Neural cell (in vitro differentiated cells): ENCODE results near the gene GOLGA6D. TPM values are rescaled to one million over a fixed set of nuclear protein-coding genes. Genes with fewer than 3 reads are reported as not detected.
"Not testable (repeated sequence)": the region's sequence is repeated elsewhere in the genome, so short reads cannot be mapped to it uniquely, and the experiment has no call there.

Experiments used
- H2AFZ ChIP-seq: fragments of 200-600, 300-800 bp; sonication (generic), shearing (Covaris generic); 2 replicates; pipeline ENCODE4 v1.6.0; 2014; ENCODE audit warnings: low read depth, mild to moderate bottlenecking, antibody characterized with exemption, low read length, moderate library complexity
- H3F3A ChIP-seq: fragments of 200-600 bp; shearing (Covaris generic); 2 replicates; pipeline ENCODE4 v1.6.1; 2016; ENCODE audit warnings: mild to moderate bottlenecking, moderate library complexity, mixed read lengths, antibody characterized with exemption, low read length; ENCODE audit not compliant: insufficient read depth, poor library complexity, severe bottlenecking
- H3K27ac ChIP-seq: fragments of 200-600, 300-800 bp; sonication (generic), shearing (Covaris generic); 2 replicates; pipeline ENCODE4 v1.5.1; 2014; ENCODE audit warnings: mild to moderate bottlenecking, low read length, moderate library complexity
- H3K27me3 ChIP-seq: fragments of 300-800, 200-600 bp; sonication (generic), shearing (Covaris generic); 2 replicates; pipeline ENCODE4 v1.6.0; 2014; ENCODE audit warnings: mild to moderate bottlenecking, low read depth, low read length, moderate library complexity; ENCODE audit not compliant: insufficient read depth
- H3K36me3 ChIP-seq: fragments of 300-800, 200-600 bp; sonication (generic), shearing (Covaris generic); 2 replicates; pipeline ENCODE4 v1.5.1; 2014; ENCODE audit warnings: mild to moderate bottlenecking, antibody characterized with exemption, low read length, moderate library complexity; ENCODE audit not compliant: insufficient read depth
- H3K4me2 ChIP-seq: fragments of 300-800, 200-600 bp; sonication (generic), shearing (Covaris generic); 2 replicates; pipeline ENCODE4 v1.6.0; 2014; ENCODE audit warnings: mild to moderate bottlenecking, low read length
- H3K4me3 ChIP-seq: fragments of 300-800, 200-600 bp; sonication (generic), shearing (Covaris generic); 2 replicates; pipeline ENCODE4 v1.5.1; 2014; ENCODE audit warnings: mild to moderate bottlenecking, low read length, moderate library complexity
- H3K79me2 ChIP-seq: fragments of 200-600 bp; shearing (Covaris generic); replicated peaks from 2 replicates; pipeline ENCODE4 v1.6.0; 2014; ENCODE audit warnings: mild to moderate bottlenecking, low read length, moderate library complexity; ENCODE audit not compliant: insufficient read depth
- H3K9ac ChIP-seq: fragments of 300-800, 200-600 bp; sonication (generic), shearing (Covaris generic); 2 replicates; pipeline ENCODE4 v1.6.1; 2016; ENCODE audit warnings: mild to moderate bottlenecking, low read length, mixed read lengths
- H3K9me2 ChIP-seq: fragments of 200-600 bp; shearing (Covaris generic); 2 replicates; pipeline ENCODE4 v1.6.1; 2016; ENCODE audit warnings: mild to moderate bottlenecking, low read length, mixed read lengths; ENCODE audit not compliant: insufficient read depth
- H3K9me3 ChIP-seq: fragments of 200-600, 300-800 bp; sonication (generic), shearing (Covaris generic); 2 replicates; pipeline ENCODE4 v1.6.1; 2016; ENCODE audit warnings: mild to moderate bottlenecking, mixed run types, low read length, moderate library complexity, mixed read lengths
- H4K20me1 ChIP-seq: fragments of 200-600 bp; shearing (Covaris generic); 2 replicates; pipeline ENCODE4 v1.6.1; 2016; ENCODE audit warnings: mild to moderate bottlenecking, mixed run types; ENCODE audit not compliant: insufficient read depth
- CTCF ChIP-seq: fragments of 450-650 bp; IDR thresholded peaks from 2 replicates; pipeline ENCODE4 v1.5.1; 2014; ENCODE audit warnings: antibody characterized with exemption, mild to moderate bottlenecking, moderate library complexity; ENCODE audit not compliant: poor library complexity, severe bottlenecking
- EP300 ChIP-seq: fragments of 450-650 bp; conservative IDR thresholded peaks from 2 replicates; pipeline ENCODE4 v1.6.1; 2014; ENCODE audit warnings: antibody characterized with exemption, mild to moderate bottlenecking, moderate library complexity; ENCODE audit not compliant: poor library complexity, severe bottlenecking
- EZH2 ChIP-seq: fragments of 200-600, 300-800 bp; shearing (Covaris generic), sonication (generic); IDR thresholded peaks from 2 replicates; pipeline ENCODE4 v1.6.1; 2014; ENCODE audit warnings: antibody characterized with exemption, low read length, borderline replicate concordance, mild to moderate bottlenecking; ENCODE audit not compliant: insufficient read depth, poor library complexity, severe bottlenecking
- MXI1 ChIP-seq: fragments of 450-650 bp; conservative IDR thresholded peaks from 2 replicates; pipeline ENCODE4 v1.6.1; 2014; ENCODE audit warnings: antibody characterized with exemption, mild to moderate bottlenecking; ENCODE audit not compliant: poor library complexity, severe bottlenecking
- POLR2AphosphoS5 ChIP-seq: IDR thresholded peaks from 2 replicates; pipeline ENCODE4 v1.6.1; 2012
- RAD21 ChIP-seq: fragments of 450-650 bp; conservative IDR thresholded peaks from 2 replicates; pipeline ENCODE4 v1.6.1; 2014; ENCODE audit warnings: antibody characterized with exemption, mild to moderate bottlenecking, moderate library complexity
- REST ChIP-seq: IDR thresholded peaks from 2 replicates; pipeline ENCODE4 v1.6.1; 2012; ENCODE audit warnings: borderline replicate concordance
- SMC3 ChIP-seq: fragments of 450-650 bp; conservative IDR thresholded peaks from 2 replicates; pipeline ENCODE4 v1.6.1; 2014; ENCODE audit warnings: antibody characterized with exemption, mild to moderate bottlenecking, moderate library complexity; ENCODE audit not compliant: poor library complexity
- TAF1 ChIP-seq: IDR thresholded peaks from 2 replicates; pipeline ENCODE4 v1.6.1; 2012; ENCODE audit warnings: low read depth
- polyA plus RNA-seq: library from polyadenylated mRNA; depleted of rRNA; stranded (reverse); fragments of >200 nt; gene quantifications from 2 replicates; pipeline ENCODE4 v1.2.3, GENCODE V29; 2014

The GOLGA6D gene
- polyA plus RNA-seq, 1 donor from 2014 or later, result not detected

- Histone ChIP-seq H3K79me2 (peaks cover 4% of the 10 kb centered on the region), H3K9ac (no peak overlapping the region), H3K27me3 (no peaks in the 10 kb centered on the region), H3K36me3 (no peaks in the 10 kb centered on the region), H3K9me3 (no peaks in the 10 kb centered on the region), H3F3A (no peaks in the 10 kb centered on the region), H2AFZ (no peak overlapping the region), H3K4me3 (no peak overlapping the region), H3K27ac (no peak overlapping the region), H3K4me2 (no peak overlapping the region), H4K20me1 (no peaks in the 10 kb centered on the region), H3K9me2 (no peaks in the 10 kb centered on the region)
- TF ChIP-seq EP300 (no peak), EZH2 (no peak), TAF1 (no peak), MXI1 (no peak), CTCF (no peak), POLR2AphosphoS5 (no peak), SMC3 (no peak), RAD21 (no peak), REST (no peak)
Measured at GRCh38 chr15:75339531-75340240, 57.1 kb downstream of the GOLGA6D start.

GRCh38 chr15:75342221-75342620 is 59.6 kb downstream of the GOLGA6D start:
- Histone ChIP-seq H3K9me2 (no peaks in the 10 kb centered on the region), H3K4me2 (no peak overlapping the region), H3F3A (no peaks in the 10 kb centered on the region), H3K4me3 (no peak overlapping the region), H3K27ac (no peak overlapping the region), H3K9me3 (no peaks in the 10 kb centered on the region), H2AFZ (no peak overlapping the region), H3K79me2 (no peaks in the 10 kb centered on the region), H3K9ac (no peak overlapping the region), H3K27me3 (peaks cover 6% of the 10 kb centered on the region), H4K20me1 (no peaks in the 10 kb centered on the region), H3K36me3 (no peaks in the 10 kb centered on the region)
- TF ChIP-seq RAD21 (no peak), REST (no peak), POLR2AphosphoS5 (no peak), EP300 (no peak), MXI1 (no peak), SMC3 (no peak), EZH2 (no peak), CTCF (no peak), TAF1 (no peak)

- H3K4me3 ChIP-seq, H3K79me2 ChIP-seq, H4K20me1 ChIP-seq, H3K9me3 ChIP-seq, H3F3A ChIP-seq, H2AFZ ChIP-seq, H3K9ac ChIP-seq, H3K9me2 ChIP-seq, H3K27ac ChIP-seq, H3K4me2 ChIP-seq, H3K36me3 ChIP-seq: not testable (repeated sequence)
- peaks cover 22% of the 10 kb centered on the region for H3K27me3 ChIP-seq
Measured at GRCh38 chr15:75343953-75344352, 61.3 kb downstream of the GOLGA6D start.
